ENCODE measurements around the gene SIGLEC12. TPM values are rescaled to one million over a fixed set of nuclear protein-coding genes. Genes with fewer than 3 reads are reported as not detected.
A peak's percentile ranks its signal among the peaks of the same experiment; 100 is the strongest.

The SIGLEC12 gene
- total and polyA plus RNA-seq, 9 of the 15 experiments (the other 6 are each of a cell fraction or from before 2014, with no cell fraction given): 0.08 to 1.3 (median 0.54) TPM

DNA sequence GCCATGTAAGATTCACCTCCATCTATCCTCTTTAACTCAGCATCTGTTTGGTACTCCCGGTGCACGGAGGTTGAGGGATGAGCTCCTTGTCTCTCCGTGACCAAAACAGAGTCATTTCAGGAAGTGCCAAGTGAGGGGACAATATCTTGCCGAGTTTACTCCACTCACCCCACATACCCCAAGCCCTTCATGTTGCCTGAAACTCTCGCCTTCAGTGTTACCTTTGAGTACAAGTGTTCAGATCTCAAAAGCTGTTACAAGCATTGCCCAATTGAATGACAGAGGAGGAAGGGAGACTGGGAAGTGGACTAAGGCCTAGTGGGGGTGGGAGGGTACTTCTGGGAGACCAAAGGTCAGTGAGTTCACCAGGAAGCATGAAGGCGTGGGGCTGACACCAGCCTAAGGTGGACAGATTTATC is 6.0 kb upstream of the SIGLEC12 start (continued):
- TF ChIP-seq, protein P1, sequence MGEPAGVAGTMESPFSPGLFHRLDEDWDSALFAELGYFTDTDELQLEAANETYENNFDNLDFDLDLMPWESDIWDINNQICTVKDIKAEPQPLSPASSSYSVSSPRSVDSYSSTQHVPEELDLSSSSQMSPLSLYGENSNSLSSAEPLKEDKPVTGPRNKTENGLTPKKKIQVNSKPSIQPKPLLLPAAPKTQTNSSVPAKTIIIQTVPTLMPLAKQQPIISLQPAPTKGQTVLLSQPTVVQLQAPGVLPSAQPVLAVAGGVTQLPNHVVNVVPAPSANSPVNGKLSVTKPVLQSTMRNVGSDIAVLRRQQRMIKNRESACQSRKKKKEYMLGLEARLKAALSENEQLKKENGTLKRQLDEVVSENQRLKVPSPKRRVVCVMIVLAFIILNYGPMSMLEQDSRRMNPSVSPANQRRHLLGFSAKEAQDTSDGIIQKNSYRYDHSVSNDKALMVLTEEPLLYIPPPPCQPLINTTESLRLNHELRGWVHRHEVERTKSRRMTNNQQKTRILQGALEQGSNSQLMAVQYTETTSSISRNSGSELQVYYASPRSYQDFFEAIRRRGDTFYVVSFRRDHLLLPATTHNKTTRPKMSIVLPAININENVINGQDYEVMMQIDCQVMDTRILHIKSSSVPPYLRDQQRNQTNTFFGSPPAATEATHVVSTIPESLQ (CRISPR knock-in tag; IDR thresholded peaks at IDR 0.05): no peak
- TF ChIP-seq HDAC1 (IDR thresholded peaks at IDR 0.05) (peak in 1 of 2 experiments; percentile 63; a peak in 1 of 4 replicates), PHB2 (IDR thresholded peaks at IDR 0.05; ENCODE audit: low read depth) (no peak), GTF2A2 (tag; IDR thresholded peaks at IDR 0.05) (0 out of 2 replicates have a peak, but pooled peaks have one; percentile 34), TBL1XR1 (IDR thresholded peaks at IDR 0.05; ENCODE audit: low read length in 2 of 2) (no peak), THRAP3 (IDR thresholded peaks at IDR 0.05; ENCODE audit: borderline replicate concordance) (0 out of 2 replicates have a peak, but pooled peaks have one; percentile 54), ZNF766 (CRISPR knock-in tag; conservative IDR thresholded peaks at IDR 0.05) (no peak), CEBPG (CRISPR knock-in tag; IDR thresholded peaks at IDR 0.05) (peak; percentile 55), CEBPG (tag; conservative IDR thresholded peaks at IDR 0.05 in 1 of 2, IDR thresholded peaks at IDR 0.05 in 1 of 2) (peak in 1 of 2 experiments; percentile 66; a peak in 3 of 4 replicates), ZNF282 (CRISPR knock-in tag; IDR thresholded peaks at IDR 0.05) (no peak), ZFX (CRISPR knock-in tag; IDR thresholded peaks at IDR 0.05) (peak; percentile 45; the same call in 1 of the 2 replicates)
- TF ChIP-seq, protein P2, sequence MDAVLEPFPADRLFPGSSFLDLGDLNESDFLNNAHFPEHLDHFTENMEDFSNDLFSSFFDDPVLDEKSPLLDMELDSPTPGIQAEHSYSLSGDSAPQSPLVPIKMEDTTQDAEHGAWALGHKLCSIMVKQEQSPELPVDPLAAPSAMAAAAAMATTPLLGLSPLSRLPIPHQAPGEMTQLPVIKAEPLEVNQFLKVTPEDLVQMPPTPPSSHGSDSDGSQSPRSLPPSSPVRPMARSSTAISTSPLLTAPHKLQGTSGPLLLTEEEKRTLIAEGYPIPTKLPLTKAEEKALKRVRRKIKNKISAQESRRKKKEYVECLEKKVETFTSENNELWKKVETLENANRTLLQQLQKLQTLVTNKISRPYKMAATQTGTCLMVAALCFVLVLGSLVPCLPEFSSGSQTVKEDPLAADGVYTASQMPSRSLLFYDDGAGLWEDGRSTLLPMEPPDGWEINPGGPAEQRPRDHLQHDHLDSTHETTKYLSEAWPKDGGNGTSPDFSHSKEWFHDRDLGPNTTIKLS (IDR thresholded peaks at IDR 0.05; ENCODE audit: borderline replicate concordance, low read depth): no peak; the same call in 1 of the 2 replicates
- TF ChIP-seq, protein P3, sequence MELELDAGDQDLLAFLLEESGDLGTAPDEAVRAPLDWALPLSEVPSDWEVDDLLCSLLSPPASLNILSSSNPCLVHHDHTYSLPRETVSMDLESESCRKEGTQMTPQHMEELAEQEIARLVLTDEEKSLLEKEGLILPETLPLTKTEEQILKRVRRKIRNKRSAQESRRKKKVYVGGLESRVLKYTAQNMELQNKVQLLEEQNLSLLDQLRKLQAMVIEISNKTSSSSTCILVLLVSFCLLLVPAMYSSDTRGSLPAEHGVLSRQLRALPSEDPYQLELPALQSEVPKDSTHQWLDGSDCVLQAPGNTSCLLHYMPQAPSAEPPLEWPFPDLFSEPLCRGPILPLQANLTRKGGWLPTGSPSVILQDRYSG (tag; conservative IDR thresholded peaks at IDR 0.05; ENCODE audit: low read depth): peak; percentile 27; the same call in 1 of the 2 replicates

Measured in K562 (cell line).